ENCODE data around the gene FASTK. TPM values are rescaled to one million over a fixed set of nuclear protein-coding genes. Genes with fewer than 3 reads are reported as not detected.

The FASTK gene
- total RNA-seq, 1 donor from 2014 or later = 75.7 TPM

DNA sequence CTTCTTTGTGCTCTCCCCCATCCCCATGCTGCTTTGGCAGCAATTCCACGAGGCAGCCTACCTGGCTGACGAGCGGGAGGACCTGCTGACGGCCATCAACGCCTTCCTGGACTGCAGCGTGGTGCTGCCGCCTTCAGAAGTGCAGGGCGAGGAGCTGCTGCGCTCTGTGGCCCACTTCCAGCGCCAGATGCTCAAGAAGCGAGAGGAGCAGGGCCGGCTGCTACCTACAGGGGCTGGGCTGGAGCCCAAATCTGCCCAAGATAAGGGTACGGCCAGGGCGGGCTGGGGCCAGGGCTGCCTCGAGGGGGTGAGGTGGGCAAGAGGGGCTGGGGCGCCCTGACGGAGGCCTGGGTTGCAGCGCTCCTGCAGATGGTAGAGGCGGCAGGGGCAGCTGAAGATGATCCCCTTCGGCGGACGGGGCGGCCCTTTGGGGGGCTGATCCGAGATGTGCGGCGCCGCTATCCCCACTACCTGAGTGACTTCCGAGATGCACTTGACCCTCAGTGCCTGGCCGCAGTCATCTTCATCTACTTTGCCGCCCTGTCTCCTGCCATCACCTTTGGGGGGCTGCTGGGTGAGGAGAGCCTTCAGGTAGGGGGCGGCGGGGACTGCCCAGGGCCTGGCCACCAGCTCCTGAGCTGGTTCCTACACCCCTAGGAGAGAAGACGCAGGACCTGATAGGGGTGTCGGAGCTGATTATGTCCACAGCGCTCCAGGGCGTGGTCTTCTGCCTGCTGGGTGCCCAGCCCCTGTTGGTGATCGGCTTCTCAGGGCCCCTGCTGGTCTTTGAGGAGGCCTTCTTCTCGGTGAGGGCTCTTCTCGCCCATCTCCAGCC lies 9.4 kb downstream of the FASTK start:
- no peaks in the 10 kb centered on the region for H3K27me3 ChIP-seq (ENCODE audit: low read depth)
- intact Hi-C loops (cut with micrococcal nuclease) = no loop called here
- no peak overlapping the region for H3K4me3 ChIP-seq
- no peaks in the 10 kb centered on the region for H3K4me1 ChIP-seq
- TF ChIP-seq, protein P1, sequence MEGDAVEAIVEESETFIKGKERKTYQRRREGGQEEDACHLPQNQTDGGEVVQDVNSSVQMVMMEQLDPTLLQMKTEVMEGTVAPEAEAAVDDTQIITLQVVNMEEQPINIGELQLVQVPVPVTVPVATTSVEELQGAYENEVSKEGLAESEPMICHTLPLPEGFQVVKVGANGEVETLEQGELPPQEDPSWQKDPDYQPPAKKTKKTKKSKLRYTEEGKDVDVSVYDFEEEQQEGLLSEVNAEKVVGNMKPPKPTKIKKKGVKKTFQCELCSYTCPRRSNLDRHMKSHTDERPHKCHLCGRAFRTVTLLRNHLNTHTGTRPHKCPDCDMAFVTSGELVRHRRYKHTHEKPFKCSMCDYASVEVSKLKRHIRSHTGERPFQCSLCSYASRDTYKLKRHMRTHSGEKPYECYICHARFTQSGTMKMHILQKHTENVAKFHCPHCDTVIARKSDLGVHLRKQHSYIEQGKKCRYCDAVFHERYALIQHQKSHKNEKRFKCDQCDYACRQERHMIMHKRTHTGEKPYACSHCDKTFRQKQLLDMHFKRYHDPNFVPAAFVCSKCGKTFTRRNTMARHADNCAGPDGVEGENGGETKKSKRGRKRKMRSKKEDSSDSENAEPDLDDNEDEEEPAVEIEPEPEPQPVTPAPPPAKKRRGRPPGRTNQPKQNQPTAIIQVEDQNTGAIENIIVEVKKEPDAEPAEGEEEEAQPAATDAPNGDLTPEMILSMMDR (IDR thresholded peaks at IDR 0.05; ENCODE audit: borderline replicate concordance) = no peak
- H3K36me3 ChIP-seq = peaks cover 100% of the 10 kb centered on the region
- DNase-seq = no peak
- H3K9me3 ChIP-seq (replicated peaks) = no peaks in the 10 kb centered on the region
- no peak overlapping the region for H3K27ac ChIP-seq (replicated peaks)

DNA sequence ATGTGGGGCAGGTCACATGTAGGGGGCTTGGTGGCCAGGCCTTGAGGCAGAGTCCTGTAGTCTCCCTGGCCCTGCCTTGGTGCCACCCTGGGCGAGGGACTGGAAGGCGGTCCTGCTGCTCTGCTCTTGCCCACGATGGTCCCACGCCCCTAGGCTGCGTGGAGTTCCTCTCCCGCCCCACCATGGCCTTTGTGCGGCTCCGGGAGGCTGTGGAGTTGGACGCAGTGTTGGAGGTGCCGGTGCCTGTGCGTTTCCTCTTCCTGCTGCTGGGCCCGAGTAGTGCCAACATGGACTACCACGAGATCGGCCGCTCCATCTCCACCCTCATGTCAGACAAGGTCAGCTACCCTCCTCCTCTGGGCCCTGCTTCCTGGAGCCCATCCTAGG lies 10.0 kb downstream of the FASTK start:
- DNase-seq = no peak
- TF ChIP-seq, protein P1 (IDR thresholded peaks at IDR 0.05; ENCODE audit: borderline replicate concordance) = no peak
- intact Hi-C loops (cut with micrococcal nuclease) = no loop called here
- Histone ChIP-seq H3K27me3 (ENCODE audit: low read depth) (no peaks in the 10 kb centered on the region), H3K36me3 (peaks cover 100% of the 10 kb centered on the region), H3K4me3 (no peak overlapping the region), H3K9me3 (replicated peaks) (no peaks in the 10 kb centered on the region), H3K27ac (replicated peaks) (no peak overlapping the region), H3K4me1 (no peaks in the 10 kb centered on the region)

DNA sequence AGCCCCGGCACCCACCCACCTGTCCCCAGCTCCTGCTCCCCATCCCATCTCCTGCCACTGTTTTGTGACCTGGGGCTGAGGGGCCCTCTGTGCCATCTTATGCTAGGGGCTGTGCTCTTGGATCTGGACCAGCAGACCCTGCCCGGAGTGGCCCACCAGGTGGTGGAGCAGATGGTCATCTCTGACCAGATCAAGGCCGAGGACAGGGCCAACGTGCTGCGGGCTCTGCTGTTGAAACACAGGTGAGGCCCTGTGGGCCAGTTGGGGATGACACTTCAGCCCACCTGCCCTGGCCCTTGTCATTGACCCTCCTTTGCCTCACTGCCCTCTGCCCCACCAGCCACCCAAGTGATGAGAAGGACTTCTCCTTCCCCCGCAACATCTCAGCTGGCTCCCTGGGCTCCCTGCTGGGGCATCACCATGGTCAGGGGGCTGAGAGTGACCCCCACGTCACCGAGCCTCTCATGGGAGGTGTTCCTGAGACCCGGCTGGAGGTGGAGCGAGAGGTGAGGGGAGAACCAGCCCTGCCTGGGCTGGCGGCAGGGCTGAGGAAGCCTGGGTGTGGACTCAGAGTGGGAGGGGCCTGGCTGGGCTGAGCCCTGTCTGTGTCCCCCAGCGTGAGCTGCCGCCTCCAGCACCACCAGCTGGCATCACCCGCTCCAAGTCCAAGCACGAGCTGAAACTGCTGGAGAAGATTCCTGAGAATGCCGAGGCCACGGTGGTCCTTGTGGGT lies 10.6 kb downstream of the FASTK start:
- TF ChIP-seq, protein P1 (IDR thresholded peaks at IDR 0.05; ENCODE audit: borderline replicate concordance) = no peak
- Histone ChIP-seq H3K4me1 (peaks cover 5% of the 10 kb centered on the region), H3K9me3 (replicated peaks) (no peaks in the 10 kb centered on the region), H3K27me3 (ENCODE audit: low read depth) (no peaks in the 10 kb centered on the region), H3K27ac (replicated peaks) (no peak overlapping the region), H3K36me3 (peaks cover 98% of the 10 kb centered on the region), H3K4me3 (no peak overlapping the region)
- intact Hi-C loops (cut with micrococcal nuclease) = no loop called here
- DNase-seq = no peak

DNA sequence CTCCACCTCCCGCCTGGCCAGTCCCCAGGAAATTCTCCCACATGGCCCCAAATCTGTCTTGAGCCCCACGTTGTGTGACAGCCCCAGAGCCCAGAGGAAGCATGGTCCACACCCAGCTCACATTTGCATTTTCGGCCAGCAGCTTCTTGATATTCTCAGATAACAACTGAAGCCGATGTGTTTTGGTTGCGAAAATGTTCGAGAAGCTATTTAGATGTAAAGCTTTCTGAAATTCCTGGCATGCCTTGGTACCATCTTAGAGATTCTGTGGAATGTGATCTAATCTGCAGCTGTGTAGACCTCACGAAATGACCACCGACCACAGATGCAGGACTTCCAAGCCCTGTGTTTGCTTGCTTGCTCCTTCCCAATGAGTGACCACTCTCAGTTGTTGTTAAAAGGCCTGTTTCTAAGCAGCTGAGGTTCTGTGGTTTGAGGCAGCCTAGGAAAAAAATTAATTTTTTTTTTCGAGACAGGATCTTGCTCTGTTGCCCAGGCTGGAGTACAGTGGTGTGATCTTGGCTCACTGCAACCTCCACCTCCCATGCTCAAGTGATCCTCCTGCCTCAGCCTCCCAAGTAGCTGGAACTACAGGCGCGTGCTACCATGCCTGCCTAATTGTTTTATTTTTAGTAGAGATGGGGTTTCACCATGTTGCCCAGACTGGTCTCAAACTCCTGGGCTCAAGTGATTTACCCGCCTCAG lies 12.4 kb downstream of the FASTK start:
- Histone ChIP-seq H3K9me3 (replicated peaks) (no peaks in the 10 kb centered on the region), H3K4me1 (peaks cover 16% of the 10 kb centered on the region), H3K27ac (replicated peaks) (no peak overlapping the region), H3K4me3 (no peak overlapping the region), H3K36me3 (peaks cover 91% of the 10 kb centered on the region), H3K27me3 (ENCODE audit: low read depth) (no peaks in the 10 kb centered on the region)
- intact Hi-C loops (cut with micrococcal nuclease) = no loop called here
- DNase-seq = no peak
- TF ChIP-seq, protein P1 (IDR thresholded peaks at IDR 0.05; ENCODE audit: borderline replicate concordance) = no peak

DNA sequence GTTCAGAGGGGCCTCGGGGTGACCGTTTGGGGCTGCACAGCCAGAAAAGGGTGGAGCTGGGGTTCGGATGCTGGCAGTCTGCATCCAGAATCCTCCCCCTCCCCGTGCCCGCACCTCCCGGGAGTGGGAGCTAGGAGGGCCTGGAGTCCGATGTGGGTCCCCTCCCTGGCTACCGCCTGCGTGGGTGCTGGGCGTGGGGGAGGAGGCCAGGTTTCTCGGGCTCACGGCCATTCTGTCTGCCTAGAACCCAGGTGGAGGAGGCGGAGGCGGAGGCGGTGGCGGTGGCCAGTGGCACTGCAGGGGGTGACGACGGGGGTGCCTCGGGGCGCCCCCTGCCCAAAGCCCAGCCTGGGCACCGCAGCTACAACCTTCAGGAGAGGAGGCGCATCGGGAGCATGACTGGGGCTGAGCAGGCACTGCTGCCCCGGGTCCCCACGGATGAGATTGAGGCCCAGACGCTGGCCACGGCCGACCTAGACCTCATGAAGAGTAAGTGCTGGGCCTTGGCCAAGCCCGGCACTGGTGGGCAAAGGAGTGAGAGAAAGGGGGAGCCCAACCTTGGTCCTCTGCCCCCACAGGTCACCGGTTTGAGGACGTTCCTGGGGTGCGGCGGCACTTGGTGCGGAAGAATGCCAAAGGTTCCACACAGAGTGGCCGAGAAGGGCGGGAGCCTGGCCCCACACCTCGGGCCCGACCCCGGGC lies 14.2 kb downstream of the FASTK start:
- H3K4me3 ChIP-seq = no peak overlapping the region
- TF ChIP-seq, protein P1 (IDR thresholded peaks at IDR 0.05; ENCODE audit: borderline replicate concordance) = no peak
- no peaks in the 10 kb centered on the region for H3K27me3 ChIP-seq (ENCODE audit: low read depth)
- no peak for DNase-seq
- no peak overlapping the region for H3K27ac ChIP-seq (replicated peaks)
- no peaks in the 10 kb centered on the region for H3K9me3 ChIP-seq (replicated peaks)
- intact Hi-C loops (cut with micrococcal nuclease) = no loop called here
- peaks cover 34% of the 10 kb centered on the region for H3K4me1 ChIP-seq
- peaks cover 73% of the 10 kb centered on the region for H3K36me3 ChIP-seq

Data from left ventricle myocardium inferior (tissue), 1 donor.